ENCODE results near the gene PCNX1.

GRCh38 chr14:71022012-71022869, 115.0 kb downstream of the PCNX1 start:
- TF ChIP-seq CTCF (IDR thresholded peaks at IDR 0.05) (no peak), POLR2A (IDR thresholded peaks at IDR 0.05) (no peak), EP300 (IDR thresholded peaks at IDR 0.05) (no peak)

Measured in tibial nerve (tissue), 4 donors.